COLO829 (cell line): ENCODE results near the gene CASR.

Experiments
- DNase-seq: peaks from one replicate; pipeline ENCODE4 v3.0.0; 2012; ENCODE audit warnings: low spot score

Gene CASR

GRCh38 chr3:122215592-122216298, 32.3 kb downstream of the CASR start:
- no peak for DNase-seq

DNA sequence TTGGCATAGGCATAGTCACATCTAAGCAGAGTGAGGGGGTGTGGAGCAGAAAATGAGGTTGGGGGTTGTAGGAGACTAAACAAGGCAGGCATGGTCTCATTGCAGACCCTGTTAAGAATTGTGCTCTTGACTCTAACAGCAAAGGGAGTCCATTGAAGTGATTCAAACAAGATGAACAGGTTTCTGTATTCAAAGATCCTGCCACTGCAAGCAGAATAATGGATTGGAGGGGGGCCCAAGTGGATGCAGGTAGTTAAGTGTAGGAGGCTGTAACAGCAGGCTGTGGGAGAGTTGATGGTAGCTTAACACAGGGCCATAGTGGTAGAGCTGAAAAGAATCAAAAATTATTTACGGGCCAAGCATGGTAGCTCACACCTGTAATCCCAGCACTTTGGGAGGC, 34.4 kb downstream of the CASR start:
- no peak for DNase-seq

GRCh38 chr3:122219242-122219872, 35.9 kb downstream of the CASR start:
- no peak for DNase-seq

- DNase-seq = no peak
Measured at GRCh38 chr3:122227036-122227781, 43.7 kb downstream of the CASR start.

DNA sequence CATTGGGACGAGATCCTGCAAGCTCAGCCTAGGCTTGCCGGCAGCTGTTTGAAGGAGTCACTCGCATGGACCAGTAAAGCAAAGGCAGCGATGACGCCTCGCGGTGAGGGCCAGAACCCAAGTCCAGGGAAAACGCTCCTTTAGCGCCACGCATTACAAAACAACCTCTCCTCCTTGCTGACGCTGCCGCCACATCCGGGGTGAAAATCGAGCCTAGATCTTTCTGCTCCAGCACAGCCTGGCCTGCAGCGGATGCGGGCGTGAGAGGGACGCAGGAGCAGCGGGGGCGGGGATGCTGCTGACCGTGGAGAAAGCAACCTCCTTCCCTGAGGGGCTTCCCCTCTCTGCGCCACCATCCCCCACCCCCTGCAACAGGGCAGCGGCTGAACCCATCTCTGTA, 46.7 kb downstream of the CASR start:
- no peak for DNase-seq

DNA sequence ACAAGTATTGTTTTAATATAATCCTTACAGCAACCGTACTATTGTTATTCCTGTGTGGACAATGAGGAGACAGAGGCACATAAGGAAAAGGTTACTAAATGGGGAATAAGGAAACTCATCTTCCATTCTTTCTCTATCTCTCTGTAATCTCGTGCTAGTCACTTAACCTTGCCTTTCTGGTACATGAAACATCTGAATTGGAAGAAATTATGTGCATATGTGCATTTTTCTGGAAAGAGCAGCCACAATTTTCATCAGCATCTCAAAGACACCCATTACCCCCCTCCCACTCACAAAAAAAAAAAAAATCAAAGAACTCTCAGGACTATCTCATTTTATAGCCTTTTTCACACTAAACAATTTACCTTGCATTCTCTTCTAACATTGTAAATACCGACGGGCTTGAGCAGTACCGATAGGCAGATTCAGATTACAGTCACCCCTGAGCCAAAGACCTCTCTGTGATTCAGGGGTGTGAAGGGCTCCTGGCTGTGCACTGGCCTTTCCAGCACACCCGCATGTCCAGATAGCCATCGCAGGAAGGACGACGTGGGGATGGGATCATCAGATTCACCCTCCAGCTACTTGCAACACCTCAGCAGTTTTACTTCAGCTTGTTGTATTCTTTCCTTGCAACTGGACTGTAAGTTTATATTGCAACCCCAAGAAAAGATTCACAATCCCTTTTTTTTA, 48.1 kb downstream of the CASR start:
- no peak for DNase-seq

DNA sequence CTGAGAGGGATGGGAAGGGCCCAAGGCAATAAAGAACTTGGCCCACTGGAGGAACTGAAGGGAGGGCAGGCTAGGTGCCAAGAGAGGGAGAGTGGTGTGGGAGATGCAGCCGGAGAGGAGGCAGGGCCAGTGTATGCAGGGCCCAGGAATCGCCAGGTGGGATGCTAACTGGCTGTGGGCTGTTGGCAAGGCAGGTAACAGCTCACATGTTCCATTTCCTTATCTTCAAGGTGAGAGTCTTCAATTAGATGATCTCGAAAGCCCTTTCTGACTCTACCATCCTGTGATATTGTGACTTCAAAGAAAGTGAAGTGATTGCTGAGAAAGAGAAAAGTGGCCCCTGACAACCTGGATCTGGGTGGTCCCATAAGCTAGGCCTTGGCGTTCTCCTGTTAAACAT, 49.0 kb downstream of the CASR start:
- DNase-seq = no peak

DNA sequence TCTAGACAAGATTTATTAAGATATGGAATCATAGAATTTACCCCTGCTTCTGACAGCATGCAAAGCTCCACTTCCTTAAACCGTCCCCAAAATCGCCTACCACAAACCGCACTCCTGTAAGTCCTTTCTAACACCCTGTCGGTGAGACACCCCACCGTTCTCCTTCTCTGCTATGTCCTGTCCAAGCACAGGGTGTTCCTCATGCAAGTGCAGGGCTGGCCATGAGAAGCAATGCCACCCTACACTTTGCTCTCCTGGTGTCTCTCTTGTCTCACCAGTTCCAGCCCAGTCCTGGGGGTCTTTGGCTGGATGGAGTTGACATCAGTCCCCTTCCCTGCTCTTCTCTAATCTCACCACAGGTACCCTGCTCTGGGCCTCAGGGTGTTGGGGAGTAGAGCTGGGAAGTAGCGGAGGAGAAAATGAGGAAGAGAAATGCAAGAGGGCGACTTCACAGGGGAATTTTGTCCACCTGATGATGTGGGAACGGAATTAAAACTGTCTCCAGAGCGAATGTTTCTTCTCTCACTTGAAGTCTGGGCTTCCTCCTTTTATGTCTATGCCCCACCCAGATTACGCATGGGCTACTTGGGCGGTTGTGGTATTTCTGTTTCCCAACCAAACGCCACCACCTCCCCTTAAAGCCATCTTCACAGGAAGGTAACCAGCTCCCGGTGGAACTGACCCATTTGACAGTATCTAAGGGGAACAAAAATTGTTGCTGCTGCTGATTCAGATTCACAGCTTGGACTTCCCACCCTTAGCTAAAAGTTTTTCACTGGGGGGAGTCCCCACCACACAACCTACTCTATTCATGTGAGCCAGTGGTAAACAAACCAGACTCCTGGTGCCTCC, 49.9 kb downstream of the CASR start:
- no peak for DNase-seq

DNA sequence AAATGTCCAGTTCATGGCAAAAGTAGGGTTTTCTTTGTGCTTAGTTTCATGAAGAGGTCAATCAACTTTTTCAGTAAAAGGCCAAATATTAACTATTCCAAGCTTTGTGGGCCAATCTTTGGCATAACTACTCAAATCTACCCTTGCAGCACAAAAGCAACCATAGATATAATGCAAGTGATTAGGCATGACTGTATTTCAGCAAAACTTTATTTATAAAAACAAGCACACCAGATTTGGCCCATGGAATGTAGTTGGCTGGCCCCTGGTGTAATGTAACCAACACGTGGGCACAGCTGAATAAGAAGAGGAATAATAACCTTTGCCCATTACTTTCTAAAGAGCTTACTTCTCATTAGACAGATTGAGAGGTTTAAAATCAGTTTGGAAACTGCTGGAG, 50.6 kb downstream of the CASR start:
- no peak for DNase-seq

DNA sequence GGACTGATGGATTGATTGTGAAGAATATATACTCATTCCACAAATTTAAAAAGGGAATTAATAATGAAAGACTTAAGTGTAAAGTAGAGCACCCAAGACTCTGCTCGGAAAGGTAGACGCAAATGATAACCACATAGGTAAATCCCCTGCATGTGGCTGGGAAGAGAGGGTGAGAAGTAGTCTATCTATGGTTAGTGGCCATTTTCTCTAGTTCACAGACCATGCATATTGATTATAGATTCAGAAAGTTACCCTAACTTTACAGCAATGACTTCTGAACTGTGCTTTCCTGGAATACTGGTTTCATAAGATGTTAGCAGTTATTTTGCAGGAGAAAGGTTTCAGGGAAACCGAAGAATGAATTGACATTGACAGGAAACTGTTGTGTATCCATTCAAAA, 51.7 kb downstream of the CASR start:
- DNase-seq = no peak

DNA sequence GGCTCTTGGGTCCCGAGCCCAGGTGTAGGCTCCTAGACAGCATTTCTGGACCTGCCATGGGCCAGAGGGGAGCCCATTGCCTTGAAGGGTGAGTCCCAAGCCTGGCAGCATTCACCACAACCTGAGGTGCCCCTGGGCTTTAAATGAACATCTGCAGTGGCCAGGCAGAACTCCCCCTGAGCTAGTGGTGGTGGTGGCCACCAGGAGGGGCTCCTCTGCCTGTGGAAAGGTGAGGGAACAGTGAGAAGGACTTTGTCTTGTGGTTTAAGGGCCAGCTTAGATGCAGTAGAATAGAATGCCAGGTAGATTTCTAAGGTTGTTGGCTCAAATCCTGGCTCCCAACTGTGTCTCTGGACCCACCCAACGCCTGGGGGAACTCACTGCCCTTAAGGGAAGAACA, 55.6 kb downstream of the CASR start:
- no peak for DNase-seq

DNA sequence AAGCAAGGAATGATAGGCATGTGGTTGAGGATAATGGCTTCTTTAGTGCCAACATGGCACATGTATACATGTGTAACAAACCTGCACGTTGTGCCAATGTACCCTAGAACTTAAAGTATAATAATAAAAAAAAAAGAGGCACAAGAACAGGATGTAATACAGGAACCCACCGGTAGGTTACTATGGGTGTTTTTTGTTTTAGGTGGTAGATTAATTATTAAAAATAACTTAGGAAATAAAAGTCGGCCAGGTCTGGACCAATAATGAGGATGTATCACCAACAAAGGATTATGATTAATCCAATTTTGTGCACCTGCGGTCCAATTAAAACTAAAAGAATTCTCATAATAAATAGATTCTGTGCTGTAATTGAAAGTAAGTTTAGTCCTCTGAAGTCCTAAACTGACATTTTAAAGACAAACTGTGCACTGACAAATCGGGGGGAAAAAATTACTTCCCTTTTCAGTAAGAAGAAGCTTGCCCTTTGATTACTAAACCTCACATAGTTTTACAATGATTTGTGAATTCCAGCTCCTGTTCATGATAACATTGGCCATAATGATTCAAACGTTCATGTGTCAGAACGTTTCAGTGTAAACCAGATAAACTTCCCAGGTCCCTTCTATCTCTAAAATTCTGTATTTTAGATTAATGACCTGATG, 62.2 kb downstream of the CASR start:
- no peak for DNase-seq

GRCh38 chr3:122246199-122246598, 62.7 kb downstream of the CASR start:
- no peak for DNase-seq

DNA sequence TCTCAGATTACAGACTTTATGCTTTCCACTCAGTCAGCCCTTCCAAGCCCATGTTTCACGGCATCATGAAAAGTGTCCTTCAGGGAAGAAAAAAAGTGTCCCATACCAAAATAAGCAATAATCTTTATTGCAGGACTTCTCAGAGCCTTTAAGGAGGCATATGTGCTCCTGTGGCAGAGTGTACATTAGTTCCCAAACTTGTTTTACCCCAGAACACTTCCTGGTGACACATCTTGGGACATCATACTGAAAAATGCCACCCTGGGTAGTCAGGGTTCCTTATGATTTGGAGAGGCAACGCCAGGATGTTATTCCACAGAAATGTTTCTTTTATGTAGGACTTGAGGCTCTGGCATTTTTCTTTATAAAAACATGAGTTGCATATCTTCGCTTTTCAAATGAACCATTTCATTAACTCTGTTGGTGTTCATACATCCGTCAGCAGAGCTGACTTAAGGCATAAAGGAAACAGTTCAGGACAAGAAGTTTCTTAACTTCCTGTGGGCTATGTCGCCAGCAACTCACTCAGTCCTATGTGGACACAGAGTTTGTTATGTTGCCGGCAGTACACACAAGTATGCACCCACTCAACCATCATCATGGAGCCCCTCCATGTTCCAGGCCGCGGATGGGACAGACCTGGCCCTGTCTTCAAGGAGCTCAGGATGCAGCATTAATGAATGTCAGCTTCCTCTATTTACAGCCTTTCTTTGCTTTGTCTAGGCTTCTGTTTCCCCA, 63.8 kb downstream of the CASR start:
- no peak for DNase-seq

GRCh38 chr3:122247825-122248185, 64.3 kb downstream of the CASR start:
- no peak for DNase-seq

- DNase-seq = no peak
Measured at GRCh38 chr3:122251428-122251827, 68.0 kb downstream of the CASR start.

DNA sequence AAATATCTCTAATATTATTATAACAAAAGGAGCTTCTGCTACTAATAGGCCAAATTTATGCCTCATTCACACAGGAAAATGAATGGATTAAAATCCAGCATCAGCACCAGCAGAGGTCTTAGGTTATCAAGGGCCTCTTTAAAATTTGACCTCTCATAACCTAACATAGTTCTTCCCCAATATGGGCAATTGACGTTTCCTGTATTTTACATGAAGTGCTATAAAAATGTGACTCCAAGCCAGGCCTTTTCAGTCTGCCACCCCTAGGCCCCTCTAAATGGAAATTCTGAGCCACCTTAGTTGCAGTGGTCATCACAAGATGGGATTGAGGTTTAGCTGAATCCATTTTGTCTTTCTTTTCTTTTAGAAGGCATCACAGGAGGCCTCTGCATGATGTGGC, 70.1 kb downstream of the CASR start:
- no peak for DNase-seq

DNA sequence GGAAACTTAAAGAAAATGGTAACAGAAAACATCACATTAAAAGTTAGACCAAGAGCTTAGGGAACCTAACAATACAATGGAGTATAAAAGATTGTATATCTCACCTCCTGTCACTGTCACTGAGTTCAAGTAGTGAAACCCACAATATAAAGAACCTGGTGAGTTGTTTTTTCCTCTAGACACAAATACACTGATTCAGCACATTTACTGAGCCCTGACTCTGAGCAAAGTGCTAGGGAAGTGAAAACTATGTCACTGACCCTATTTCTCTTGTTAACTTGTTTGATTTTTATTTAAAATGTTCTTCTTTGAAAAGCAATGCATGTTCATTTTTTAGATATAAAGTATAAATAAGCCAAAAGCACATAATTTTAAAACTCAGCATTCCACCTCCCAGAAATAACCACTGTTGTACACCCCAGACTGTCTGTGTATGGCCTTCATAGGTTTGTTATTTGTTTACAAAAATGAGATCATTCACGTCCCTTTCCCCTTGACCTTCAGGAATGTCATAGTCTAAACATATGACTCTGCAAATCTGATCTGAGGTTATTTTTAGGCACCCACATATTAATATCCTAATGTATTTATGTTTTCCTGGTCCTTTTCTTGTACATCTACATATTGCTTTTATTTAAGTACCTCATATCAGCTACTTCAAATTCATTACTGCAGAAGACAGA, 72.4 kb downstream of the CASR start:
- no peak for DNase-seq

- DNase-seq = no peak
Measured at GRCh38 chr3:122257644-122258364, 74.3 kb downstream of the CASR start.
